HL-60/S4 treated with retinoic acid at 250 ng/mL for 4 days and 3 days (cell line): Measurements from ENCODE around the gene CNPY3.
"Not testable (repeated sequence)": the region's sequence is repeated elsewhere in the genome, so short reads cannot be mapped to it uniquely, and the experiment has no call there.

Source experiments
- in situ Hi-C: fragments of 300-500 bp; cut with MboI; formaldehyde crosslinking; loops from 2 replicates; pipeline ENCODE4 v1.7.0; 2022; ENCODE audit warnings: low sequenced_read_pairs

The CNPY3 gene

DNA sequence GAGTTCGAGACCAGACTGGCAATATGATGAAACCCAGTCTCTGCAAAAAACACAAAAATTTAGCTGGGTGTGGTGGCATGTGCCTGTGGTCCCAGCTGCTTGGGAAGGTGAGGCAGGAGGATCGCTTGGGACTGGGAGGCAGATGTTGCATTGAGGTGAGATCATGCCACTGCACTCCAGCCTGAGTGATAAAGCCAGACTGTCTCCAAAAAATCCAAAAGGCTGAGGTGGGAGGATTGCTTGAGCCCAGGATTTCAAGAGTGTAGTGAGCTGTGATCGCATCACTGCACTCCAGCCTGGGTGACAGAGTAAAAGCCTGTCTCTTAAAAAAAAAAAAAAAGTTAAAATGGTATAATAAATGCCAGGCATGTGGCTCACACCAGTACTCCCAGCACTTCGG is 14.7 kb upstream of the CNPY3 start:
- in situ Hi-C loops = no loop called here

- in situ Hi-C loops = no loop called here
Measured at GRCh38 chr6:42915732-42916131, 13.5 kb upstream of the CNPY3 start, which contains the start of gene PTCRA. Gene PTCRA (plus strand): TSS chr6:42916053. CDS start chr6:42916070, 17 bp downstream.

DNA sequence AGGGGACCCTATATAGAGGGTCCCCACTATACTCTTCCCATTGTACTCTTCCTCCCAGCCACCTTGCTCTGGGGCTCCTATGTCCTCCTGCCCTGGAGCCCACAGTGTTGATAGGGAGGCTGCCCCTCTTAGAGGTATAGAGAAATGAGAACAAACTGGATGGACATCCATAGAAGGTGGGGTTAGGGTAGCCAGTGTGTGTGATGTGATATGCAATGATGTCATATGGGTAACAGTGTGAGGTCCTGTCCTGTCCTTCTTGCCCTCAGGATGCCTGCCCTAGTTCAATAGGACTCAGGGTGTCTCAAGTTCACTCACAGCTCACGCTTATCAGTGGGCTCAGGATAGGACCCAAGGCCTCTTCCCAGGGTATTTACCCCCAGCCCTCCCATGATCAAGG is 13.0 kb upstream of the CNPY3 start:
- in situ Hi-C loops = no loop called here

- in situ Hi-C loops = no loop called here
Measured at GRCh38 chr6:42921801-42922200, 7.5 kb upstream of the CNPY3 start.

DNA sequence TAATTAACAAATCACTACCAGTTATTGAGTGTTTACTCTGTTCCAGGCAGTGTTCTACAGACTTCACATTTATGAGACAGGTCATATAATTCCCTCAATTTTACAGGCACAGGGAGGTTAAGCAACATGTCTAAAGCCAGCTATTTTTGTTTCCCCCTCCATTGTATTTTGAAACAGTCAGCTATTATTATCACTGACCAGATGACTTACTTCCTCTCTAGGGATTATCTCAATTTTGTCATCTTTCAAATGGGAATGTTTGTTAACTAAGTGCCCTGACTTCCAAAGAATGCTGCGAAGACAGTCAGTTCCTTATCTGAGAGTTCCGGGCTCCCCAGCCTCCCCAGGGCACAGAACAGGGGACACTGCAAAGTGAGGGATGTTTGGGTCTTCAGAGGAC is 5.6 kb upstream of the CNPY3 start:
- in situ Hi-C loops = no loop called here

- in situ Hi-C loops = no loop called here
Measured at GRCh38 chr6:42925248-42925857, 3.9 kb upstream of the CNPY3 start.

GRCh38 chr6:42929821-42930360 is 611 bp downstream of the CNPY3 start:
- in situ Hi-C loops = no loop called here

GRCh38 chr6:42932412-42932811 is 3.1 kb downstream of the CNPY3 start:
- in situ Hi-C loops = no loop called here

DNA sequence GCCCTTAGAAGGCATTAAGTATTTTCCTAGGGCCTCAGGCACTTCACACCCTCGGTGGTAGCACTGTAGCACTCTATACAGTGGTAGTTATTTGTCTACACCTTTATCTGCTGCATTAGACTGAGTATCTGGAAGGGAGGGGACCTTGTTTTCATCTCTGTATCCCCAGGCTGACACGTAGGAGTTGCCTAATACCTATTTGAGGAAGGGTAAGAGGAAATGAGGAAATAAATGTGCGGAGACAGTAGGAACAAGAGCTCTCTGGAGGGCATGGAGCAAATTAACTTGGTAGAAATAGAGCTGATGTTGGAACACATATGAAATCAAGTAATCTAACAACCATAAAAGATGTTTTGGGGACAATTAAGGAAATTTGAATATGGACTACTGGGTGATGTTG is 3.9 kb downstream of the CNPY3 start:
- in situ Hi-C loops = no loop called here

DNA sequence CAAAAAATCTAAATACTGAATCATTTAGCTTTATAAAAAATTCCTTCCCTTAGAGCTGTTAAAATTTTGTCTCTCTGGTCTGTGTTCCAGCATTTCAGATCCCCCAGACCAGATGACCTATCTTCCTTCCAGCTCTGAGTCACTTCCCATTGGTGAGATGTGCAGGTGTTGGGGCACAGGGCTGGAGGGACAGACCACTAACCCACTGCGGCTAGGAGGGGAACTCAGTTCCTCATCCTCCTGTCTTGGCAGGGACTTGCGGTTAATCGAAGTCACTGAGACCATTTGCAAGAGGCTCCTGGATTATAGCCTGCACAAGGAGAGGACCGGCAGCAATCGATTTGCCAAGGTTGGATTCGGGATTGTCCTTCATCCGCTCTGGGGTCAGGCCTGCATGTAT is 6.0 kb downstream of the CNPY3 start:
- in situ Hi-C loops = no loop called here

DNA sequence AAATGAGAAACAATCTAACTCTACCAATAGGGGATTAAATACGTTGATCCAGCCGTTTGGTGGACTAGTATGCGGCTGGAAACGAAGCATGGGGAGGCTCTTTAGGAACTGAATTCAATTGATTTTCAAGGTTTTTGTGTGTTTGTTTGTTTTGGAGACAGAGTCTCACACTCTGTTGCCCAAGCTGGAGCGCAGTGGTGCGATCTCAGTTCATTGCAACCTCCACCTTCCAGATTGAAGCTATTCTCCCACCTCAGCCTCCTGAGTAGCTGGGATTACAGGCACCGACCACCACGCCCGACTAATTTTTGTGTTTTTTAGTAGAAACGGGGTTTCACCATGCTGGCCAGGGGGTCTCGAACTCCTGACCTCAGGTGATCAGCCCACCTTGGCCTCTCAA is 7.1 kb downstream of the CNPY3 start:
- in situ Hi-C loops = no loop called here

DNA sequence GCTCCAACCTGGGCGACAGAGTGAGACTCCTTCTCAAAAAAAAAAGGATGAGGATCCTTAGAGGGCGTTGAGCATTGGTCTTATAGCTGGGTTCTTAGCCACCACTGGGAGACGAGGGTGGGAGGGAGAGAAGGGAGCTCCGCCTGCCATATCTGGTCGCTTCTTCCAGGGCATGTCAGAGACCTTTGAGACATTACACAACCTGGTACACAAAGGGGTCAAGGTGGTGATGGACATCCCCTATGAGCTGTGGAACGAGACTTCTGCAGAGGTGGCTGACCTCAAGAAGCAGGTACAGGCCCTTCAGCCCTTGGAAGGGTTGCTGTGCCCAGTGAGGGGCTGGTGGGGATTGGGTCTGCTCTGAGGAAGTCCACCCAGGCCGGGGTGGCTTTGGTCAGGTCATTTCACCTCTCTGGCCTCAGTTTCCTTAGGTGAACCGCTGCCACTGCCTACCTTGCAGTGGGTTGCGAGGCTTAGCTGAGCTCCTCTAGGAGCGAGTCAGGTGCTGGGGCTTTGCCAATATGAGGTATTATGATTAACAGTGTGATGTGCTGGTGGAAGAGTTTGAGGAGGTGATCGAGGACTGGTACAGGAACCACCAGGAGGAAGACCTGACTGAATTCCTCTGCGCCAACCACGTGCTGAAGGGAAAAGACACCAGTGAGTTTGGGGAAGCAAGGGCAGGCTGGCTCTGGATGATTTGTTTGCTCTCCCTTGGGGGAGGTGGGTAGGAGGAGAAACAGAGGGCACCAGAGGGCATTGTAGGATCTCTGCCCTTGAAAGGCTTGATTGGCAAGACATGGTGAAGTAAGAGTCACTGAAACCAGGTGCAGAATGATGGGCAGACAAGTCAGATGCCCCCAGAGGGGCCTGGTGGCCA is 8.5 kb downstream of the CNPY3 start:
- in situ Hi-C loops = no loop called here

DNA sequence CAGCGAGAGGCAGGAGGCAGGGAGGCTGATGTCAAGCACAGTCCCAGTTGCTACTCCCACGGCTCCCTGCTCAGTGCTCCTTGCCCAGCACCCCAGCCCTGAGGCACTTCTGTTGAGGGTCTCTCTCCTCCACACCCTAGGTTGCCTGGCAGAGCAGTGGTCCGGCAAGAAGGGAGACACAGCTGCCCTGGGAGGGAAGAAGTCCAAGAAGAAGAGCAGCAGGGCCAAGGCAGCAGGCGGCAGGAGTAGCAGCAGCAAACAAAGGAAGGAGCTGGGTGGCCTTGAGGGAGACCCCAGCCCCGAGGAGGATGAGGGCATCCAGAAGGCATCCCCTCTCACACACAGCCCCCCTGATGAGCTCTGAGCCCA is 9.1 kb downstream of the CNPY3 start:
- in situ Hi-C loops = no loop called here

- in situ Hi-C loops = no loop called here
Measured at GRCh38 chr6:42938987-42939809, 9.9 kb downstream of the CNPY3 start.

DNA sequence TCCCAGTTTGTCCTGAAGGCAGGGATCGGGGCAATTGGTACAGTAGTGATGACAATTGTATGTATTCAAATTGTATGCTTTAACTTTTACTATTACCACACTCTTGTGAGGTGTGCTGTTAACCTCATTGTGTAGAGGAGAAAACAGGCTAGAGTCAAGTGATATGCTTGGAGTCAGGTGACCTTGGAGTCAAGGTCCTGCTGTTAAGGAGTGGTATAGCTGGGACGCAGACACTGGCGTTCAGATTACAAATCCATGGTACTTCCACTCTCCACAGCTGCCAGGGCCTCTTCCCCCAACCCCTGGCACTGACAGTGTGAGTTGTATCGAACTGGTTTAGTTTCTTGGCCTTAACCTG is 10.5 kb downstream of the CNPY3 start:
- in situ Hi-C loops = no loop called here

DNA sequence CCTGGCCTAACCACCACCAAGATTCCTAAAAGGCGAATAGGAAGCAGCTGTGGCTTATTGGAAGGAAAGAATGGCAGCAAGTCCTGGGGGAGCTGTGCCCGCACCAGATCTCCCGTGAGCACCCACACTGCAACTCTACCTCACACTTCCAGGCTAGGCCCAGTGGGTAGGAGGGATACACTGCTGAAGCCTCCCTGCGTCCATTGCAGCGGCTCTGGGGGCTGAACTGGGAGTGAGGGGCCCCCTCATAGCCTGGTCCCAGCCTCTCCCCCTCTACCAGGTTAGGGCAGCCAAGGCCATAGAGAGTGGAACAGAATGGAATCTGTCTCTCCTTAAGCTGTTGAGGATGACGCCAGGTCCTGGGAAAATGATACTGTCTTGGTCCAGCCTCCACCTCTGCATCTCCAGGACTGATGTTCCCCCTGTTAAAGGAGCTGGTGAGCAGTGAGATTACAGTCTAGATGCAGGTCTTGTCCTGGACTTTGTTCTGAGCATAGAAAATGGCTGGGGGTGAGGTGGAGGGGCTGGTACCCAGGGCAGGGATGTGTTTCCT is 11.3 kb downstream of the CNPY3 start:
- in situ Hi-C loops = no loop called here

DNA sequence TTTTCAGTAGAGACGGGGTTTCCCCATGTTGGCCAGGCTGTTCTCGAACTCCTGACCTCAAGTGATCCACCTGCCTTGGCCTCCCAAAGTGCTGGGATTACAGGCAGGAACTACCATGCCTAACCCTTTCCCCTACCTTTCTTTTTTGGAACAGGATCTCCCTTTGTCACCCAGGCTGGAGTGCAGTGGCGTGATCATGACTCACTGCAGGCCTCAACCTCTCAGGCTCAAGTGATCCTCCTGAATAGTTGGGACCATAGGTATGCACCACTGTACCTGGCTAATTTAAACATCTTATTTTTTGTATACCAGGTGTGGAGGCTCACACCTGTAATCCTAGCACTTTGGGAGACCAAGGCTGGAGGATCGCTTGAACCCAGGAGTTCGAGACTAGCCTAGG is 12.1 kb downstream of the CNPY3 start:
- in situ Hi-C loops = not testable (repeated sequence)

DNA sequence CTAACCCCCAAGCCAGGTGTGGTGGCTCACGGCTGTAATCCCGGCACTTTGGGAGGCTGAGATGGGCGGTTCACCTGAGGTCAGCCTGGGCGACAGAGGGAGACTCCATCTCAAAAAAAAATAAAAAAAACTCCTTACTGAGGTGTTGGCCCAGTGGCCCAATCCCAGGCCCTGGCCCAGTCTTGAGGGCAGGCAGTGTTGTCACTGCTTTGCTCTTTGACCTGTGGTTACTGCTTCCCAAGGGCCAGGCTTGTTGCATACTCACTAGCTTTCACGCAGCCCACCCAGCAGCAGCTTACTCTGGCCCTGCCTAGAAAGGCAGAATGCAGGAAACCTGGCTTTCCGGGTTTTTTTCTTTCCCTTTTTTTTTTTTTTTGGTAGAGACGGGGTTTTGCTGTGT is 13.2 kb downstream of the CNPY3 start:
- in situ Hi-C loops = no loop called here

DNA sequence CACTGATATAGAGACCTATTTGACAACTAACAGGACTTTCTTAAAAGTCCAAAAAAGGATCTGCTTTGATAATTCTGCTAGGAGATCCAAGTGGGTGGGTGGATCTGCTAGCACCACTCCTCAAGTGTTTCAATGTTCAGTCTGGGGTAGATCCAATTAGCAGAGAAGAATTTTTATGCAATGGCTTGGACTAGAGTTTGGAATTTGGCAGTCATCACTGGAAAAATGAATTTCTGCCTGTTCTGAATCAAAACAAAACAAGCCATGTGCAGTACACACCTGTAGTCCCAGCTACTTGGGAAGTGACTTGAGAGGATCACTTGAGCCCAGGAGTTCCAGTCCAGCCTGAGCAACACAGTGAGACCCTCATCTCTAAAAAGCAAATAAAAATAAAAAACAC is 18.7 kb downstream of the CNPY3 start:
- in situ Hi-C loops = no loop called here

GRCh38 chr6:42952389-42952788 is 23.1 kb downstream of the CNPY3 start:
- in situ Hi-C loops = no loop called here

- in situ Hi-C loops = not testable (repeated sequence)
Measured at GRCh38 chr6:42954405-42954804, 25.1 kb downstream of the CNPY3 start.
